ENCODE measurements around the gene RPAP2. TPM values are rescaled to one million over a fixed set of nuclear protein-coding genes. Genes with fewer than 3 reads are reported as not detected.

Gene RPAP2
- total RNA-seq, 4 donors from 2014 or later = 3.8 to 9.2 (median 8.6) TPM

DNA sequence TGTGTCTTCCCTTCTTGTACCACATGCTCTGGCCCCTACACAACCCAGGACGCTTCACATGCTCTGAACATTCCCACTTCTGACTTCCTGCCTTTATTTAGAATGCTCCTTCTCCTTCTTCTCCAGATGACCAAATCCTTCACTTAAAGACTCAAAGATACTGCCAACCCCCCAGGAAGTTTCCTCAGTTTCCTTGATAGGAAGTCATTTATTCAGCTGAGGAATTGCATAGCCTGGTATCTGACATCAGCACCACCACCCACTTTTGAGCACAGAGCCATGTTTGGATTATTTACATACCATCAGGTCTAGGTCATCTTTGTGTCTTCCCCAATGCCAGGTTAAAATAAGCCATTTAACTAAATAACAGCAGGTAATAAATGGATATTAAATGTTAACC, 145.5 kb downstream of the RPAP2 start:
- no peak for TF ChIP-seq CTCF (IDR thresholded peaks at IDR 0.05; ENCODE audit: low read depth)

DNA sequence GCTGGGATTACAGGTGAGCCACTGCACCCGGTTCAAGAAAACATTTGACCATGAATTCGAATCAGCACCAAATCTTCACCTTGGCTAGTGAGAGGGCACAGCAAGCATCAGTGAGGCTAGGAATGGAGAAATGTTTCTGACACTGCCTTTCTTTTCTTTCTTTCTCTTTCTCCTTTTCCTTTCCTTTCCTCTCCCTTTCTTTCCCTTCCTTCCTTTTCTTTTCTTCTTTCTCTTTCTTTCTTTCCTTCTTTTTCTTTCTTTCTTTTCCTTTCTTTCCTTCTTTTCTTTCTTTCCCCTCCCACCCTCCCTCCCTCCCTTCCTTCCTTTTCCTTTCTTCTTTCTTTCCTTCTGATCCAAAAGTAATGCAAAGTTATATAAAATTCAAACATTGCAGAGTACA, 147.0 kb downstream of the RPAP2 start:
- TF ChIP-seq CTCF (IDR thresholded peaks at IDR 0.05; ENCODE audit: low read depth) = no peak

DNA sequence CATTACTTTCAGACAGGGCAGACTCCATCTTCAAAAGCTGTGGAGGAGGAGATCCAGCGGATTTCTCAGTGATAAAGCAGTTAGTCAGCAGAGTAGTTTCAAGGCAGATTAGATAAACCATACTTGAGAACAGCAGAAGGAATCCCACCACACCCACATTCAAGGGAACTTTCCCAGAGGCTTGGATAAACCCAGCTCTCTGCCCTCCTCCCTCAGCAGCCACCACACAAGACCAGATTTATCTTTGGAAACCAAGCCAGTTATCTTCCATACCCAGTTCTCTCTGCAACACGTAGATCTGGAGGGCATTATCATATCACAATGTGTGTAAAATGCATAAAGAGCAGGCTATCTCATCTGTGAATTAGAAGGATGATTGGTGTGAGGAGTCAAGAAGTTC, 147.7 kb downstream of the RPAP2 start:
- TF ChIP-seq CTCF (IDR thresholded peaks at IDR 0.05; ENCODE audit: low read depth) = no peak

GRCh38 chr1:92447033-92447681, 148.3 kb downstream of the RPAP2 start:
- TF ChIP-seq CTCF (IDR thresholded peaks at IDR 0.05; ENCODE audit: low read depth) = no peak

DNA sequence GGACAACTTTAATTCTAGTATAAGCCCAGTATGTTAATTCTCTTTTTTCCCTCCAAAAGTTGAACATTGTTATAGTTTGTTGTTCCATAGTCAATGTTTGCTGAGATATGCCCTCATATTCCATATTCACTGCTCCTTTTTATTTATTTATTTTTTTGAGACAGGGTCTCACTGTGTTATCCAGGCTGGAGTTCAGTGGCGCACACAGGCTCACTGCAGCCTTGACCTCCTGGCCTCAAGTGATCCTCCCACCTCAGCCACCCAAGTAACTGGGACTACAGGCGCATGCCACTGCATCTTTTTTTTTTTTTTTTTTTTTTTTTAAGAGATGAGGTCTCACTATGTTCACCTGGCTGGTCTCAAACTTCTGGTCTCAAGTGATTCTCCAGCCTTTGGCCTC, 149.1 kb downstream of the RPAP2 start:
- TF ChIP-seq CTCF (IDR thresholded peaks at IDR 0.05; ENCODE audit: low read depth) = no peak

Small RNA genes lying within 50 kb of the gene (small RNA-seq; reads per million reads assigned to genes)
- gene RN7SL824P = not detected

Other genes starting within 250 kb of the RPAP2 start
- gene SETSIP, start 223.6 kb upstream of the RPAP2 start, total RNA-seq = not detected
- gene BTBD8, start 218.7 kb upstream of the RPAP2 start, total RNA-seq = 10 to 100 TPM in 3 of 4 donors, 1 to 10 TPM in 1; 6.4 to 14.1 (median 12.9) TPM
- not detected for gene C1orf146, start 81.1 kb upstream of the RPAP2 start, total RNA-seq
- 1 to 10 TPM; 6.4 to 8.6 (median 7.0) TPM for gene GLMN, start 72 bp upstream of the RPAP2 start, total RNA-seq
- 1 to 10 TPM in 1 of 4 donors, under 1 TPM in 2, not detected in 1; 0.44 to 1.6 (median 0.68) TPM for gene GFI1, start 187.9 kb downstream of the RPAP2 start, total RNA-seq